Measurements from ENCODE around the gene ALCAM. TPM values are rescaled to one million over a fixed set of nuclear protein-coding genes. Genes with fewer than 3 reads are reported as not detected.

The ALCAM gene
- total RNA-seq, 1 experiment from 2014 or later, result 32.3 TPM

GRCh38 chr3:105367406-105368213 lies 901 bp downstream of the ALCAM start:
- peak overlapping the region; percentile 86 for H3K27ac ChIP-seq (ENCODE audit: low read length)
- peak; percentile 12 for ATAC-seq
- no peak for DNase-seq (ENCODE audit: low read depth, low spot score)
- CTCF ChIA-PET, result interaction anchor here (0.5 to 0.7 kb wide), 2 partner anchors 12 to 80 kb away, joined by 3 to 10 read pairs; no protein-coding TSS in a partner anchor
- peak overlapping the region; percentile 63 to 84 for H3K4me3 ChIP-seq (ENCODE audit: low read depth in 2 of 2, low read length in 2 of 2)
- no peaks in the 10 kb centered on the region for H3K9me3 ChIP-seq (ENCODE audit: control insufficient read depth, insufficient read depth, low read depth, low read length)
- no TSS peak for BruUV-seq (replicated peaks)
- in situ Hi-C loops (cut with HindIII; ENCODE audit: low pct_unique_long_range_greater_than_20kb, low sequenced_read_pairs) (no loop called here), intact Hi-C loops (cut with micrococcal nuclease; ENCODE audit: unreplicated experiment) (loop anchor here (5.0 kb wide), 3 partner anchors 150 to 1090 kb away; no protein-coding TSS in a partner anchor)
- H3K27me3 ChIP-seq (ENCODE audit: control insufficient read depth, insufficient read depth, low read length), result no peaks in the 10 kb centered on the region
- TF ChIP-seq TCF7L2 (IDR thresholded peaks at IDR 0.05; ENCODE audit: low read depth, low read length) (0 out of 2 replicates have a peak, but pooled peaks have one; percentile 31), POLR2AphosphoS5 (IDR thresholded peaks at IDR 0.05; ENCODE audit: low read depth, low read length) (no peak)
- POLR2A ChIA-PET, result interaction anchor here (0.6 kb wide), 1 partner anchor 479 kb away, joined by 11 read pairs; no protein-coding TSS in a partner anchor
- peaks cover 2% of the 10 kb centered on the region; the same call in 1 of the 2 replicates for H3K36me3 ChIP-seq (ENCODE audit: control insufficient read depth, insufficient read depth, low read length)
- H3K4me1 ChIP-seq (ENCODE audit: control insufficient read depth, insufficient read depth, low read length), result peaks cover 9% of the 10 kb centered on the region

GRCh38 chr3:105368566-105369499 lies 2.1 kb downstream of the ALCAM start:
- CTCF ChIA-PET, result interaction anchor here (0.7 kb wide), 1 partner anchor 10 kb away, joined by 10 read pairs; no protein-coding TSS in a partner anchor
- no peaks in the 10 kb centered on the region for H3K9me3 ChIP-seq (ENCODE audit: control insufficient read depth, insufficient read depth, low read depth, low read length)
- BruUV-seq (replicated peaks), result no TSS peak
- no peaks in the 10 kb centered on the region for H3K27me3 ChIP-seq (ENCODE audit: control insufficient read depth, insufficient read depth, low read length)
- in situ Hi-C loops (cut with HindIII; ENCODE audit: low pct_unique_long_range_greater_than_20kb, low sequenced_read_pairs) (no loop called here), intact Hi-C loops (cut with micrococcal nuclease; ENCODE audit: unreplicated experiment) (loop anchor here (5.0 kb wide), 3 partner anchors 148 to 1092 kb away; no protein-coding TSS in a partner anchor)
- ATAC-seq, result peak; percentile 36; the same call in 1 of the 2 replicates
- H3K4me1 ChIP-seq (ENCODE audit: control insufficient read depth, insufficient read depth, low read length), result peaks cover 9% of the 10 kb centered on the region
- peak overlapping the region; percentile 86 for H3K27ac ChIP-seq (ENCODE audit: low read length)
- H3K4me3 ChIP-seq (ENCODE audit: low read depth in 2 of 2, low read length in 2 of 2), result peak overlapping the region; percentile 63 to 84
- TF ChIP-seq TCF7L2 (IDR thresholded peaks at IDR 0.05; ENCODE audit: low read depth, low read length) (no peak), SIN3A (IDR thresholded peaks at IDR 0.05; ENCODE audit: borderline replicate concordance, insufficient read depth, low read depth, low read length) (0 out of 2 replicates have a peak, but pooled peaks have one; percentile 44)
- POLR2A ChIA-PET, result no interaction called here
- DNase-seq (ENCODE audit: low read depth, low spot score), result peak; percentile 67
- H3K36me3 ChIP-seq (ENCODE audit: control insufficient read depth, insufficient read depth, low read length), result peaks cover 2% of the 10 kb centered on the region; the same call in 1 of the 2 replicates

GRCh38 chr3:105369500-105370371 lies 3.0 kb downstream of the ALCAM start:
- peak overlapping the region; percentile 86 for H3K27ac ChIP-seq (ENCODE audit: low read length)
- no peaks in the 10 kb centered on the region for H3K27me3 ChIP-seq (ENCODE audit: control insufficient read depth, insufficient read depth, low read length)
- in situ Hi-C loops (cut with HindIII; ENCODE audit: low pct_unique_long_range_greater_than_20kb, low sequenced_read_pairs) (no loop called here), intact Hi-C loops (cut with micrococcal nuclease; ENCODE audit: unreplicated experiment) (loop anchor here (5.0 kb wide), 3 partner anchors 148 to 1092 kb away; no protein-coding TSS in a partner anchor)
- no peaks in the 10 kb centered on the region for H3K9me3 ChIP-seq (ENCODE audit: control insufficient read depth, insufficient read depth, low read depth, low read length)
- TF ChIP-seq TCF7L2 (IDR thresholded peaks at IDR 0.05; ENCODE audit: low read depth, low read length) (0 out of 2 replicates have a peak, but pooled peaks have one; percentile 35), POLR2AphosphoS5 (IDR thresholded peaks at IDR 0.05; ENCODE audit: low read depth, low read length) (no peak), CTCF (IDR thresholded peaks at IDR 0.05) (peak; percentile 86)
- TF ChIP-seq, protein P1, sequence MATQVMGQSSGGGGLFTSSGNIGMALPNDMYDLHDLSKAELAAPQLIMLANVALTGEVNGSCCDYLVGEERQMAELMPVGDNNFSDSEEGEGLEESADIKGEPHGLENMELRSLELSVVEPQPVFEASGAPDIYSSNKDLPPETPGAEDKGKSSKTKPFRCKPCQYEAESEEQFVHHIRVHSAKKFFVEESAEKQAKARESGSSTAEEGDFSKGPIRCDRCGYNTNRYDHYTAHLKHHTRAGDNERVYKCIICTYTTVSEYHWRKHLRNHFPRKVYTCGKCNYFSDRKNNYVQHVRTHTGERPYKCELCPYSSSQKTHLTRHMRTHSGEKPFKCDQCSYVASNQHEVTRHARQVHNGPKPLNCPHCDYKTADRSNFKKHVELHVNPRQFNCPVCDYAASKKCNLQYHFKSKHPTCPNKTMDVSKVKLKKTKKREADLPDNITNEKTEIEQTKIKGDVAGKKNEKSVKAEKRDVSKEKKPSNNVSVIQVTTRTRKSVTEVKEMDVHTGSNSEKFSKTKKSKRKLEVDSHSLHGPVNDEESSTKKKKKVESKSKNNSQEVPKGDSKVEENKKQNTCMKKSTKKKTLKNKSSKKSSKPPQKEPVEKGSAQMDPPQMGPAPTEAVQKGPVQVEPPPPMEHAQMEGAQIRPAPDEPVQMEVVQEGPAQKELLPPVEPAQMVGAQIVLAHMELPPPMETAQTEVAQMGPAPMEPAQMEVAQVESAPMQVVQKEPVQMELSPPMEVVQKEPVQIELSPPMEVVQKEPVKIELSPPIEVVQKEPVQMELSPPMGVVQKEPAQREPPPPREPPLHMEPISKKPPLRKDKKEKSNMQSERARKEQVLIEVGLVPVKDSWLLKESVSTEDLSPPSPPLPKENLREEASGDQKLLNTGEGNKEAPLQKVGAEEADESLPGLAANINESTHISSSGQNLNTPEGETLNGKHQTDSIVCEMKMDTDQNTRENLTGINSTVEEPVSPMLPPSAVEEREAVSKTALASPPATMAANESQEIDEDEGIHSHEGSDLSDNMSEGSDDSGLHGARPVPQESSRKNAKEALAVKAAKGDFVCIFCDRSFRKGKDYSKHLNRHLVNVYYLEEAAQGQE (IDR thresholded peaks at IDR 0.05; ENCODE audit: insufficient read depth in 1 of 2, low read depth in 2 of 2, low read length in 1 of 2), result no peak
- peak; percentile 64 for DNase-seq (ENCODE audit: low read depth, low spot score)
- H3K36me3 ChIP-seq (ENCODE audit: control insufficient read depth, insufficient read depth, low read length), result peaks cover 2% of the 10 kb centered on the region; the same call in 1 of the 2 replicates
- ChIA-PET CTCF (no interaction called here), POLR2A (interaction anchor here (0.7 kb wide), 1 partner anchor 64 kb away, joined by 3 read pairs; no protein-coding TSS in a partner anchor)
- peaks cover 9% of the 10 kb centered on the region for H3K4me1 ChIP-seq (ENCODE audit: control insufficient read depth, insufficient read depth, low read length)
- TSS peak; percentile 43 for BruUV-seq (replicated peaks)
- peak; percentile 48 for ATAC-seq
- H3K4me3 ChIP-seq (ENCODE audit: low read depth in 2 of 2, low read length in 2 of 2), result peak overlapping the region; percentile 63 to 84

Data from Panc1 (cell line).